Left kidney (tissue), 8 donors: ENCODE measurements around the gene PRRX2. TPM values are rescaled to one million over a fixed set of nuclear protein-coding genes. Genes with fewer than 3 reads are reported as not detected.

Experiments used
- DNase-seq: peaks from one replicate; pipeline ENCODE4 v3.0.0-alpha.2; 2013
- long read RNA-seq, 8 donors: transcript quantifications; one replicate each; lab custom pipeline, GENCODE V29; 2026
- polyA plus RNA-seq: library from polyadenylated mRNA; unstranded; fragments of 120-200 nt; gene quantifications from one replicate; pipeline ENCODE4 v1.2.1, GENCODE V29; 2013; ENCODE audit not compliant: insufficient read length

Gene PRRX2
- polyA plus RNA-seq: 0.52 TPM
- long read RNA-seq, donor 1, partial matches to known transcripts: 6 of 6 reads
- long read RNA-seq, donor 1, other reads (novel, unspliced or antisense): 0 of 6 reads
- long read RNA-seq, donor 2: 0 reads
- long read RNA-seq, donor 3: 0 reads
- long read RNA-seq, donor 4: 0 reads
- long read RNA-seq, donor 5, partial matches to known transcripts: 0 of 4 reads
- long read RNA-seq, donor 5, other reads (novel, unspliced or antisense): 0 of 4 reads
- long read RNA-seq, donor 6, partial matches to known transcripts: 0 of 1 reads
- long read RNA-seq, donor 6, other reads (novel, unspliced or antisense): 0 of 1 reads
- long read RNA-seq, donor 7, partial matches to known transcripts: 0 of 4 reads
- long read RNA-seq, donor 7, other reads (novel, unspliced or antisense): 0 of 4 reads
- long read RNA-seq, donor 8: 0 reads

- no peak for DNase-seq
Measured at GRCh38 chr9:129665389-129665775, at the start of gene PRRX2. Gene PRRX2 (plus strand): TSS chr9:129665647. CDS start chr9:129665868, 221 bp downstream.

DNA sequence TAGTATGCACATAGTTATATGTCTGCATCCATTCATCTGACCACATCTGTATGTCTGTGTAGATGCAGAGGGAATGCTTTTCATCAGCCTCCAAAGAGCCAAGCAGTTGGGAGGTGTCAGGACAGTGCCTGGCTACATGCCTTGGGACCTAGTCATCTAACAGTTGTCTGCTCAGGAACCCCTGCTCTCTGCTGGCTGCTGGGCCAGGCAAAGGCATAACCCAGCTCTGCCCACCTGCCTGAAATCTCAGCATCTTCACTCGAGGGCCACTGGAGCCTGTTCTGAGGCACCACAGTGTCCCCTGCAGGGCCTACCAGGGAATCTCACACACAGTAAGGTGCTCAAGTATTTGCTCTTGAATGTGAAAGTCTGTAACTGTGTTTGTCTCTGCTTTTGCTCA is 48.3 kb upstream of the PRRX2 start:
- no peak for DNase-seq

GRCh38 chr9:129619787-129620668 is 45.4 kb upstream of the PRRX2 start:
- DNase-seq: peak; percentile 50

DNA sequence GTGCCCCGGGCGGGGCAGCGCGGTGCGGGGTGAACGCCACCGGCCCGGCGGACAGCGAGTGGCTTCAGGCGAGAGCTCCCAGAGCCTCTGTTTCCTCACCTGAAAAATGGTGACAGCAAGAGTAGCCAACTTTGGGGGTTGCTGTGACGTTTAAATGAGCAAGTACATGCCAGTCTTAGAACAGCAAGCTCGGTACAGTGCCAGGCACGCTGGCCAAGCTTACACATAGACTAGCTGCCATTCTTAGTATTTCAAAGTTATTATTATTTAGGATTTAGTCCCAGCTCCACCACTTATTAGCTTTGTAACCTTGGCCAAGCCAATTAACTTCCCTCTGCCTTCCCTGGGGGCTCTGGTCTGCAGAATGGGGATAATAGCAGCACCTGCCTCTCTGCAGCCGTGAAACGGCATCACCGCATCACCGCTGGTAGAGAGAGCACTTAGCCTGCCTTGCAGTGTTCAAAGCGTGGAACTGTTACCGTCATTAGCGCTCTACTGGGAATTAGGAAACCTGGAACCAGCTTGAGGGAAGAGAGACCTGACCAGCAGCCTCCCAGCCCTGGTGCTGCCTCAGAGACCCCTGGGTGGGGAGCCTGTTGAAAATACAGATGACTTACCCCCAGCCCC is 44.7 kb upstream of the PRRX2 start, which contains the start of gene C9orf50:
TSS of gene C9orf50 (minus strand) at position 433 of the 627 bp plus-strand sequence. CDS start 527 bp downstream, outside the sequence.
- no peak for DNase-seq

DNA sequence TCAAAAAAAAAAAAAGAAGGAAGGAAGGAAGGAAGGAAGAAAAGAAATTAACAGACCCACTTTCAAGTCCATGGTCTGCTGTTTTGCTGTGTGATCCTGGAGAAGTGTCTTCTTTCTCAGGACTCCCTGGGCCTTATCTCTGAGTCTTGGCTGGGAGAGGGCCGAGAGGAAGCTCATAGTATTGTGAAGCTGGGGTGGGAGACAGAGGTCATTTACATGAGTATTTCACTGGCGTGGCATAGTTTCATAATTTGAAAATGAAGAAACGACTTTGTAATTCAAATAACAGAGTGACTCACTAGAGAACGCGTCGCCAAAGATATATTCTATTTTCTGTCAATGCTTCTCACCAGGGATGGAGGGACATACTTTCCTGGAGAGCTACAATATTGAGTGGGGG is 42.1 kb upstream of the PRRX2 start:
- DNase-seq: no peak

DNA sequence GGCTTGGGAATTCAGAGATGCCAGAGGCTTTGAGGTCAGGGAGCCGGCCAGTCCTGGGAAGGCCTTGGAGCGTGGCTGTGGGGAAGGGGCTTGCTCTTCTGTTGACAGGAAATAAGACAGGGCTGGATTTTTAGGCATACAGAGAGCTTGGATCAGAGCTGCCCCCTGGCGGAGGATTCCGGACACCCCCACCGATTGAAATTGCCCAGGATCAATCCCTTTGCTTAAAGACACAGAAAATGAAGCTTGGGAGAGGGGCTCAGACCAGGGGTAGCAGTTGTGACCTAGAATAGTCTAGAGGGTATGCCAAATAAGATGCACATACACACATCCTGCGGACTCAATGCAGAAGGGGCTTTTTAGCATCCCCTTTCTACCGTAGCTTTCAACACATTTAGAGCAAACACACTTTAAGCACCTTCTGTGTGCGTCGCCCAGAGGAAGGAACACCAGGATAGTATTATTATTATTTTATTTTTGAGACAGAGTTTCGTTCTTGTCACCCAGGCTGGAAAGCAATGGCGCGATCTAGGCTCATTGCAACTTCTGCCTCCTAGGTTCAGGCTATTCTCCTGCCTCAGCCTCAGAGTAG is 41.2 kb upstream of the PRRX2 start:
- no peak for DNase-seq

DNA sequence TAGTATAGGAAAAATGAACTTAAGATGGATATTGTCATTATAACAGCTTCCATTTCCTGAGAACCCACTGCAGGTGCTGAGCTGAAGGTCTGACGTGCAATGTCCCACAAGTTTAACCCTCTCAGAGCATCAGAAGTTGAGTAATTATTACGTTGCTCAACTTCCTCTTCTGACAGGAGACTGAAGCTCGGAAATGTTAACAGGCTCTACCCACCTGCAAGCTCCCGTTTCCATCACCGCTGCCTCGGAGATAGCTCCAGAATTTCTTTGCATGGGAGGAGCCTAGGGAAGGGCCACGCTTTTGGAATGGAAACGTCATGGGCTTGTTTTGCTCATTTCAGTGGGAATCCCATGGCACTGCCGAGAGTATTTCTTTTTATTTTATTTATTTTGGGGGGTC is 40.5 kb upstream of the PRRX2 start:
- no peak for DNase-seq

DNA sequence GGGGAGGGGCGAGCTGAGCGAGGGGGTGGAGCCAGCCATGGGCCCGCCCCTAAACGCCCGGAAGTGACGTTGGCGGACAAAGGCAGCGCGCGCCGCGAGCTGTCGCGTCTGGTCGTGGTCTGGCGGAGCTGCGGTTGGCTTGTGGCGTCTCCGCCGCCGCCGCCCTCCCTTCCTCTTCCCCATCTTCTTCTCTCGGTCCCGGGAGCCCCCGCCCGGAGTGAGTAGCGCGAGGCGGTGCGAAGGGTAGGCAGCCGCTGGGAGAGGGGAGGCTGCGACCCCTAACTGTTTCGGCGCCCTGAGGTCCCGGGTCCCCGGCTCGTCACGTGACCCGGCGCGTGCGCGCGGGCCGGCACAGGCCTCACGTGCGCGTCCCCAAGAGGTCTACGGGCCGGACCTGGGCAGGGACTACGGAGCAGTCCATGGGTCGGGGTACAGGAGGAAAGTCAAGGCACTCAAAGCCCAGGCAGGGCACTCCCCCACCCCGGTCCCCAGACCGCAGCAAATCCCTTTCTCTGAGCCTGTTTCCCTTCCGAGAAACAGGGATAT is 39.3 kb upstream of the PRRX2 start, which contains the start of gene NTMT1:
TSS of gene NTMT1 (plus strand) at position 85 of the 546 bp plus-strand sequence. CDS start 6,541 bp downstream, outside the sequence.
- peak; percentile 79 for DNase-seq

GRCh38 chr9:129626625-129627284 is 38.7 kb upstream of the PRRX2 start:
- DNase-seq: no peak

GRCh38 chr9:129627556-129628440 is 37.6 kb upstream of the PRRX2 start:
- no peak for DNase-seq

- no peak for DNase-seq
Measured at GRCh38 chr9:129628709-129629108, 36.7 kb upstream of the PRRX2 start.

DNA sequence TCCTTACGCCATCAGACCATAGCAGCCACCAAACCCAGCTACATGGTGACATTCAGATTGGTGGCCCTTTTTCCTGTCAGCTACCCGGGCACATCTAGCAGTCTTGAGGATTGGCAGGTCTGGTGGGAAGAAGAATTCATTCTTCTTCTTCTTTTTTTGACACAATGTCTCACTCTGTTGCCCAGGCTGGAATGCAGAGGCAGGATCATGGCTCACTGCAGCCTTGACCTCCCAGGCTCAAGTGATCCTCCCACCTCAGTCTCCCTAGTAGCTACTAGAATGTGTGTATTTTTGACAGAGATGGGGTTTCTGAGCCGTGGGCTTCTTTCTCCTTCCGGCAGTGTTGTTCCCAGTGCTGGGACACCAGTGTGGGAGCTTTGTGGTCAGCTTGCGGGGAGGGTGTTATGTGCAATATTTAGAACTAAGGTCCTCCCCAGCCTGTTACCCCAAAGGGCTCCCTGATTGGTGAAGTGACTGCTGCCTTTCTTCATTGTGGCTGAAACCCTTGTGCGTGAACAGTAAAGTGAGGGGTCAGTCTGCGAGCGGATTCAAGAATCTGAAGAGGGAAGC is 36.1 kb upstream of the PRRX2 start:
- DNase-seq: no peak

DNA sequence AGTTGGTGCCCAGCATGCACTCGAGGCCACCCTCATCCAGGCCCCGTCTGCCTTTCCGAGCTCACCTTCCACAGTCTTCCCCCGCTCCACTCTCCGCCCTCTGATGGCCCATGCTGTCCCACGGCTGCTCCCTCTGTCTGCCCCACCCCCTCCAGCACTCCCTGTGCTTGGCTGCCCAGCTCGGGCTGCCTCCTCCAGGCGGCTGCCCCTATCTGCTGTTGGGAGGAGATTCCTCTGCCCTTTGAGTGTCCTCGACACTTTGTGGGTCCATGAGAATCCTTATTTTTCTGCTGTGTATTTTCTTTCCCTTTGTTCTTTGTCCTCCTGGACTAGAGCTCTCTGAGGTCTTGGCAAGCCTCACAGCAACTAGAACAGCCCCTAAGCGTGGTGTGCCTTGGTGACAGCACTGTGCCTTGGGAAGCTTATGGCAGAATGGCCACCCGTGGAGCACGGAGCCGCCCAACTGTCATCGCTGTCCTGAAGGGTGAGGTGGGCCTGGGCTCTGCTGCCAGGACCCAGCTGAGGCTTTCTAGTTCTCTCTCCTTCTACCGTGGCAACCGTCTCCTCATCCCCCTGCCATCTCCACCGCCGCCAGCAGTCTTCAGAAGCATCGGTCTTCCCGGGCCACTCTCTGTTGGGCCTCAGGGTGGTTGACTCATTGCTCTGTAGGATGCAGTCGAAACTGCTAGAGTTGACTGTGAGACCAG is 34.3 kb upstream of the PRRX2 start:
- DNase-seq: no peak

DNA sequence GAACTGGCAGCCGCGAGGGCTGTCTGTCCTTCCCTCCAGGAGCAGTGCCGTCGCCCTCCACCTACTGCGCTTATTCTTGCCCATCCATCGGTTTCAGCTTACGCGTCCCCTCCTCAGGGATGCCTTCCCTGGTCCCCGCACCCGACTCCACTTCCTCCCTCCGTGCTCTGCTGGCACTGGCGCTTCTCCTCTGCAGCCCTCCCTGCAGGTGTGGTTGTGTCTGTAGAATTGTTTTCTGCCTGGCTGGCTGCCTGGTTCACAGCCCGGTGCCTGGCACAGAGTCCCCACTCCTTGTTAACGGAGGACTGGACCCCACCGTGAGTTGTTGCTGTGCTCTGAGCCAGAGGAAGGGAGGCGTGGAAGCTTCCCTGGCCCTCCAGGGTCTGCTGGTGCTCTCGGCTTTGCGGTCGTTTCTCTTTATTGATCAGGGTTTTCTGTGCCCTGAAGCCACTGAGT is 33.7 kb upstream of the PRRX2 start:
- no peak for DNase-seq

DNA sequence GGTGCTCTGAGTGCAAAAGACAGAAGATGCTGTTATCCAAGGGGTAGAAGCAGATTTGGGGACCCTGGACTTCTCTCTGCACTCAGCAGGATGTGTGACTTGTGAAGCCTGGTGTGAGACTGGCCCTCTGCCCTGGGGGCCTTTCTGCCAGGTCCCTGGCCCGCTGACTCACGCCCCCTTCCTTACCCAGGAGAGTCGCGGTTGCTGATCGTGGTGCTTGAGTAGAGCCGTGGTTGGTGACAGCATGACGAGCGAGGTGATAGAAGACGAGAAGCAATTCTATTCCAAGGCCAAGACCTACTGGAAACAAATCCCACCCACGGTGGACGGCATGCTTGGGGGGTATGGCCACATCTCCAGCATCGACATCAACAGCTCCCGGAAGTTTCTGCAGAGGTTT is 33.0 kb upstream of the PRRX2 start:
- DNase-seq: no peak

DNA sequence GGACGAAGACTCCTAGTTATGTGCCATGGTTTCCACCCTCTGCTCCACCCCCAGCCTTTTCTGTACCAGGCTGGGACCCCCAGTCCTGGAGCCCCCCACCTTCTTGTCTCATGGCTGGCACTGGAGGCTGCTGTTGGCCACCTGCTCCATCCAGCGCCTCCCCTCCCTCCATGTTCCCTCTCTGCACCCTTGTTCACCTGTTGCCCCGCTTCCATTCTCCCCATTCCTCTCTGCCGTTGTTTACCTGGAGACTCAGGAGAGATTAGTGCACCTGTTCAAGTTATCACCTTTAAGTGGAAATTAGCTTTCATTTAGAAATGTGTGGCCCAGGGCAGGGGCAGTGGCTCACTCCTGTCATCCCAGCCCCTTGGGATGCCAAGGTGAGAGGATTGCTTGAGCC is 32.2 kb upstream of the PRRX2 start:
- DNase-seq: no peak

DNA sequence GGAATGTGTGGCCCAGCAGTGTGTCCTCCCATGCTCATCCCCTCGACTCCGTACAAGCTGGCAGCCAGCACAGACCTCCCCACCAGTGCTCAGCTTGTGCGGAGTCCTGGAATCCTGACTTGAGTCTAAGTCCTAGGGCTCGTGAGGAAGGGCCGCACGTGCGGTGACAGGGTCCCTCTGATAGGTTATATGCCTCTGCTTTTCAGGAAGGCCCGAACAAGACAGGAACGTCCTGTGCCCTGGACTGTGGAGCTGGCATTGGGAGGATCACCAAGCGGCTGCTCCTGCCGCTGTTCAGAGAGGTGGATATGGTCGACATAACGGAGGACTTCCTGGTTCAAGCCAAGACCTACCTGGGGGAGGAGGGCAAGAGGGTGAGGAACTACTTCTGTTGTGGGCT is 31.6 kb upstream of the PRRX2 start:
- no peak for DNase-seq

DNA sequence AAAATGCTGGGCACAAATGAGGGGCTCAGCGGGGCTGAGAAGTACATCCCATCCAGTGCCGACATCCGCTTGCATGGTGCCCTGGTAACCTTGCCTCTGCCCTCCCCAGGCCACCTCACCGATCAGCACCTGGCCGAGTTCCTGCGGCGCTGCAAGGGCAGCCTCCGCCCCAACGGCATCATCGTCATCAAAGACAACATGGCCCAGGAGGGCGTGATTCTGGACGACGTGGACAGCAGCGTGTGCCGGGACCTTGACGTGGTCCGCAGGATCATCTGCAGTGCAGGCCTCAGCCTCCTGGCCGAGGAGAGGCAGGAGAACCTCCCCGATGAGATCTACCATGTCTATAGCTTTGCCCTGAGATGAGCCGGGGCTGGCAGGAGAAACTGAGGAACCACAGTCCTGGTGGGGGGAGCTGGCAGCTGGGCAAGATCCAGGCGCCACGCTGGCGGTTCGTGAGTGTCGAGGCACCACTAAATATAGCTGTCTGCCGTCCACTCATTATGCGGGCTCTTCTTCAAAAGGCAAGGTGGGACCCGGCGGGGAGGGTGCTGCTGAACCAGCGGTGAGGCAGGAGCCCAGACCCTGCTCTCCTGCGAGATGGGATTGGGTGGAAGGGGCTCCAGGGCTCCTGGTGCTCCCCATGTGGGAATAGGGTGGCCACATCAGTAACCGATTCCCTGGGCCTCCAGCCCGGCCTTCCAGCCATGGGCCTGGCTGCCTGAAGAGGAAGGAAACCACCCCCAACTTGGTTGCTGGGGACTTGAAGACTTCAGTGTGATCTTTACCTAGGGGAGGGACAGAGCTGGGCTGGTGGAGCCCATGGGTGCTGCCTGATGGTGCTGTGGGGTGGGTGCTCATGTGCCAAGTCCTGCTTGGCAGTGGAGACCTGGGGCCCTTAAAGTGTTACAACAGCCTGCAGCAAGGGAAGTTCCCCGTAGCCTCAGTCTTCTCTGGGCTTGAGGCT is 30.1 kb upstream of the PRRX2 start:
- no peak for DNase-seq
